ENCODE data around the gene TICRR. TPM values are rescaled to one million over a fixed set of nuclear protein-coding genes. Genes with fewer than 3 reads are reported as not detected.

TICRR gene
- polyA plus RNA-seq, 4 donors: 7.2 to 12.8 (median 9.5) TPM

DNA sequence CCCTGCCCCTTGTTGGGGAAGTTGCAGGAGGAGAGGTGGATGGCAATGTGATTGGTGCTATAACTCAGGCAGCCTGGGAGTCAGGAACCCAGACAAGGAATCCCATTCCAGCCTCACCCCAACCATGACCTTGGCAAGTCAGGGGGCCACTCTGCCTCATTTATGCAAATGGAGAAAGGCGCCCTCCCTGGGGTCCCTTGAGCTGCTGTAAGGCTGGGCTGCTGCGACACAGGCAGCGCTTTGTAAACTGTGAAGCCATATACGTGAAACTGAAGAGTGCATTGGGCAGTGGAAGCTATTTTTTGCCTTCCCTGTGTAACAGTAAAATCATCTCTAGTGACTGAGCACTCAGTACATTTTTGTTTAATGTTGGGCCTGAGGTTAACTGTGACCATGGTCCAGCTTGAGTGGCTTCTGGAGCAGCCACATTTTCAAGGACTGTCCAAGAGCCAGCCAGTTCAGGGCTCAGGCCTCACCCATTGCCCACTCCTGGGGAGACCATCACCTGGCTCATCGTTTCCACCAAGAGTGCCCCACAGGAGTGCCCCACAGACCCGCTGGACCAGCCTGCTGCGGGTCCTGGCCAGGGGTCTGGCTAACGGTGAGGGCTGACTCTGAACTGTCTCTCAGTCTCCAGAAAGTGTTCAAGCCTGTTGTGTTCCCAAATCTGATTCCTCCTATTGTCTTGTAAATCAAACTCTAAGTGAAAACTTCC lies 52.1 kb downstream of the TICRR start:
- no peak for DNase-seq (ENCODE audit: low read depth in 4 of 4, low spot score in 3 of 4)

- no peak for DNase-seq (ENCODE audit: low read depth in 4 of 4, low spot score in 3 of 4)
These were observed 53.0 kb downstream of the TICRR start for GRCh38 chr15:89628301-89628700.

DNA sequence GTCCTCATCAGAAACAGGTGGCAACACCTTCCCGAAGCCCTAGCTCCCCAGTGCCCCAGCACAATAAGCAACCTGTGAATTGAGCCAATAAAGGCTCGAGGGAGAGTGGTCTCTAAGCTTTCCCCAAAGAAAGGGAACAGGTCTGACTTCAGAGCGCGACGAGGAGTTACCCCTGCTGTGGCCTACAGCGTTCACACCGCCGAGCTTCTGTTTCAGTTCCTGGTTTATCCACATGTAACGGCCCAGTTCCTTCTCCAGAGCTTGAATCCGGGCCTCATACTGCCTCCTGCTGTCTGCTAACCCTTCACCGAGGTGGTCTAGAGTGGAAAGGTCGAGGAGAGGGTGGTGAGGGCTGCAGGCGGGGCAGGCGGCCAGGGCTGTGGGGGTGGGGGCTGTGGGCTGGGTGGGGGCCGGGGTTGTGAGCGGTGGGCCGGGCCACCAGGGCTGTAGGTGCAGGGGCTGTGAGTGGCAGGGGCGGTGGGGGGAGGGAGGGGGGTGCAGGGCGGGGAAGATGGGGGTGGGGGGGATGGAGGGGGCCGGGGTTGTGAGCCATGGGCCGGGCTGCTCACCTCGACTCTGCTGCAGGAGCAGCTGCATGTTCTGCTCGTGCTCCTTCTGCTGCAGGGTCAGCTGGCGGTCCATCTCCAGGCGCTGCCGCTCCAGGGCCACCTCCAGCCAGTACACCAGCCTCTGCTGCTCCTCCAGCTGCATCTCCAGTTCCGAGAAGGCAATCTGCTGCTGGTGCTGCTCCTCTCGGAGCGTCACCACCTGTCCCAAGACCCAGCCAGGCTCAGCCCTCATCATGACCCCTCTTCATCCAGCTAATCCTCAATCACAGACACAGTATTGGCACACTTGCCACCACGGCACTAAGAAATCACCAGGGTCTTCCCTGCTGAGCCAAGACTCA lies 53.8 kb downstream of the TICRR start:
- DNase-seq (ENCODE audit: low read depth in 4 of 4, low spot score in 3 of 4): no peak

DNA sequence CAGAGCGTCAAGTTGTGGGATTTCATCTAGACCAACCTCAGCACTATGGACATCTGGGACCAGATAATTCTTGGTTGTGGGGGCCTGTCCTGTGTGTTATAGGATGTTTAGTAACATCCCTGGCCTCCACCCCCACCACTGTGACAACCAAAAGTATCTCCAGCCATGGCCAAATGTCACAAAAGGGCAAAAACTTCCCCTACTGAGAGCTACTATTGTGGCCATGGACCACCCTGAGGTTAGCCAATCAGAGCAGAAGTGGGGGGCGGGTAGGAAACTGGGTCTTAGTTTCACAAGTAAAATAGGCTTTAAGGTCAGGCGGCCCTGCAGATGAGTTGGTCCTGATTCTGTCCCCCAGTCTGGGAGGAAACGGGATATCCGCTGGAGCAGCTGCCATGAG lies 54.6 kb downstream of the TICRR start:
- no peak for DNase-seq (ENCODE audit: low read depth in 4 of 4, low spot score in 3 of 4)

- DNase-seq (ENCODE audit: low read depth in 4 of 4, low spot score in 3 of 4): no peak
These were observed 55.0 kb downstream of the TICRR start for GRCh38 chr15:89630260-89630659.

GRCh38 chr15:89630974-89631901 lies 56.0 kb downstream of the TICRR start:
- DNase-seq (ENCODE audit: low read depth in 4 of 4, low spot score in 3 of 4): no peak

DNA sequence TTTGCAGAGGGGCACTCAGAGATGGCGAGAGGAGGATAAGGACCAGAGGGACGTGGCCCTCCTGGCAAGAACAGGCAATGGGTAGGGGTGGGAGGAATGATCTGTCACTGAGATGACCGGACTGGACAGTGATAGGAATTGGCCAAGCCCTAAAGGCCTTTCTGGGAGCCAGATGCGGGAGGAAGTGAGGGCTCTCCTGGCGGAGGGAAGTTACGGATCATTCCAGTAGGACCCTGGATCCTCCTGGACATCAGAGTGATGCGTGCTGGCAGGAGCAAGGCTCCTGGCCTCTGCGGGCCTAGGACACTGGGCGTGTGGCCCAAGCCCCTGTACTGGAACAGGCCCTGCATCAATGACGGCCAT lies 56.6 kb downstream of the TICRR start:
- DNase-seq (ENCODE audit: low read depth in 4 of 4, low spot score in 3 of 4): no peak

DNA sequence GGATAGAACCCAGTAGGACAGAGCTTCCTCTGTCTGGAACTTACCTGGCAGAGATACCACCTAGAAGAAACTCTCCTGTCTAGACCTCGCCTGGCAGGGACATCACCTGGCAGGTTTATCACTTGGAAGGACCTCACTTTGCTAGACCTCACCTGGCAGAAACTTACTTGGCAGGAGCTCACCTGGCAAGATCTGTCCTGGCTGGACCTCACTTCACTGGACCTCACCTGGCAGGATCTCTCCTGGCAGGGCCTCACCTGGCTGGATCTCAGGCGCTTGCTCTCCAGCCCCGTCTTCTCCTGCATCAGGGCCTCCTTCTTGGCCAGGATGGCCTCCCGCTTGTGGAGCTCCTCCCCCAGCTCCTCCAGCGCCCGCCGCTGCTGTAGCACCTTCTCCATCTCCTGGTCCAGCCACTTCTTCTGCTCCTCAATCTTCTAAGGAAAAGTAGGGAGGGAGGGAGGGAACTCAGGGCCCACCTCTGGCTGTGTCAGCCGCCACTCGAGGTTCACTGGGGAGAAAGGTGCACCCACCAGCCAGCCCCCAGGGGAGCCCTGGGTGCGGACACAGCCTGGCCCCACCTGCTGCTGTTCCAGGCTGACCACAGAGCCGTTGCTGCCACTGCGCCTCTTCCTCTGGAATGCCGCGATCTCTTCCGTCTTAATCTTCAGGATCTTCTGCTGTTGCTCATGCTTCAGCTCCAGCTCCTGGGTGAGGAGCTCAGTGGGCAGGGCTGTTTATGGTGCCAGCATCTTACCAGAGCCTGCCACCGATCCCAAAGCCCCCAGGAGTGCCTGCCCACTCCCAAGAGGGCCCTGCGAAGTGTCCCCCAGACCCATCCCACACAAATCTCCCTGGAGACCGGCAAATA lies 57.5 kb downstream of the TICRR start:
- no peak for DNase-seq (ENCODE audit: low read depth in 4 of 4, low spot score in 3 of 4)

DNA sequence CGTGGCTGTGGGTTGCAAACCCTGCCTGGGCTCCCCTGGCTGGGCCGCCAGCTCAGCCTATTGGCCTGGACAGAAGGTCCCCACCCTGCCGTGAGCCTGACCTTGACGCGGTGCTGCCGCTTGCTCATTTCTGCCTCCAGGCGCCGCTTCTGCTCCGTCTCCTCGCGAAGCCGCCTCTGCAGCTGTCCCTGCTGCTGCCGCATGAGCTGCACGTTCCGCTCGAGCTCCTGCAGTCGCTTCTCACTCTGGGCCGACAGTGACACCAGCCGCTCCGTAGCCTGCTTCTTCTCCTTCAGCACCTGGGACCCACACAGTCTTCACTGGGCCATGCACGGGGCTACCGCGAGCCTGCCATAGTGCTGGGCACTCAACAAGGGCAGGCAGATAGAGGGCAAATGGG lies 58.3 kb downstream of the TICRR start:
- DNase-seq (ENCODE audit: low read depth in 4 of 4, low spot score in 3 of 4): no peak

- DNase-seq (ENCODE audit: low read depth in 4 of 4, low spot score in 3 of 4): no peak
These were observed 65.0 kb downstream of the TICRR start for GRCh38 chr15:89640245-89640644.

DNA sequence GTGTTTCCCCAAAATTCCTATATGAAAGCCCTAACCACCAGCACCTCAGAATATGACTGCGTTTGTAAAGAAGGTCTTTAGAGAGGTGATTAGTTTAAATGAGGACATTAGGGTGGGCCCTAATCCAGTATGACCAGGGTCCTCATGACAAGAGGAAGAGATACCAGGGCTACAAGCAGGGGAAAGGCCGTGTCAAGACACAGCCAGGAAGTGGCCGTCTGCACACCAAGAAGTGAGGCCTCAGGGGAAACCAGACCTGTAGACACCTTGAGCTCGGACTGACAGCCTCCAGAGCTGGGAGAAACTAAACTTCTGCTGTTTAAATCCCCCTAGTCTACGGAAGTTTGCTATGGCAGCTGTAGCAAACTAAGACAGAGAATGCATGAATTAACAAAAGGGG lies 65.8 kb downstream of the TICRR start:
- DNase-seq (ENCODE audit: low read depth in 4 of 4, low spot score in 3 of 4): no peak

DNA sequence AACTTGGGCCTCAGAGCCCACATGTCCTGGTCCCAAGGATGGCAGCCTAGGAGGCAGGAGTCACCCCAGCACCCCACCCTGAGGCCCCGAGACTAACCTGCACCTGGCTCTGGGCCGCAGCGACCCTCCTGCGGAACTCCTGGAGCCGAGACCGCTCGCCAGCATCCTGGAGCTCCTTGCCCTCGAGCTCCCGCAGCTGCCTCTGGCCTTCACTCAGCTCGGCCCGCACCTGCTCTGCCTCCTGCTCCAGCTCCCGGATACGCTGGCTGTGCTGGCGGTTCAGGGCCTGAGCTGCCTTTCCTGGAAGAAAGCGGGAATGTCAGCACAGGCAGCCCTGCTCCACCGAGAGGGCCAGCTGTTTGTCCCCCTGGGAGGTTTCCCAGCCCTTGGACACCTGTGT lies 66.8 kb downstream of the TICRR start:
- no peak for DNase-seq (ENCODE audit: low read depth in 4 of 4, low spot score in 3 of 4)

DNA sequence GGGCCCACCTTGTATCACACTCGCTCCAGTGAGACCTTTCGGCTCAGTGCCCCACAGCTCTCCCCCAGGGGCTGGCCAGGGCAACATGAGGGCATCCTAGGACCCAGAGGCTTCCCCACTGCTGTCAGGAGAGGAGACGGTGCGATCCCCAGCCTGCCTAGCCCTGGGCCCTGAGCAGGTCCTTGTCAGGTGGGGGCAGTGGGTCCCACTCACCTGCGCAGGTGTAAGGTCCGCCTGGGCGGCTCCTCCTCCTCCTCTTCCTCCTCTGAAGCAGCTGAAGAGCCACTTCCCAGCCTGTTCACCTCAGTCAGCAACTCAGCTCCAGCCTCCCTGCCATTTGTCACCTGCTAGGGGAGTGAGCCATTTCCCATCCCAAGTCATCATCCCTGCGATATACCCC lies 70.4 kb downstream of the TICRR start:
- no peak for DNase-seq (ENCODE audit: low read depth in 4 of 4, low spot score in 3 of 4)

GRCh38 chr15:89646416-89647141 lies 71.3 kb downstream of the TICRR start:
- no peak for DNase-seq (ENCODE audit: low read depth in 4 of 4, low spot score in 3 of 4)

DNA sequence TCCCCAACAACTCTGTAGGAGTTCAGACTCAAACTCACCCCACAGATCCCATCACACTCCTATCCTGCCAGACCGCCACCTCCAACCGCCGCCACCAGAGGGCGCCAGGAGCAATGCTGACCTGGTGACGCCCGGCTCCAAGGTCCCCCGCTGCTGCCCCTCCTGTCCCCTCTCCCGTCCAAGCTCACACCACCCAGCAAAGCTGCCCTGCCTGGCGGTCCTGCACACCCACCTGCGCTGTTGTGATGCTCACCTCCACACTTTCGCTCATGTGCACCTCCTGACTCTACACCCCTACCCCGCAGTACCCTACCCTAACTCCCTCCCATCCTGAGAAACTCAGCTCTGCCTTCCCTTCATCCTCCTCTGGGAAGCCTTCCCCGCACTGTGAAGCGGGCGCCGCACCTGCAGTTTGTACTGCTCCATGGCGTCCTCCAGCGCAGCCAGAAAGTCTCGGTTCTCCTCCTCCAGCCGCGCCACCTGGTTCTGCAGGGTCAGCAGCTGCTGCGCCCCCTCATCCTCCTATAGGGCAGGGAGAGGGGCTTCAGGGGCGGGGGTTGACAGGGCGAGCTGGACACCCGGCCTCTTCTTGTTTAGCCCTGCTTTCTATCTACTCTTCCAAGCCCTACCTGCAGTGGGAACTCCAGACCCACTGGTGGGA lies 72.1 kb downstream of the TICRR start:
- DNase-seq (ENCODE audit: low read depth in 4 of 4, low spot score in 3 of 4): no peak

DNA sequence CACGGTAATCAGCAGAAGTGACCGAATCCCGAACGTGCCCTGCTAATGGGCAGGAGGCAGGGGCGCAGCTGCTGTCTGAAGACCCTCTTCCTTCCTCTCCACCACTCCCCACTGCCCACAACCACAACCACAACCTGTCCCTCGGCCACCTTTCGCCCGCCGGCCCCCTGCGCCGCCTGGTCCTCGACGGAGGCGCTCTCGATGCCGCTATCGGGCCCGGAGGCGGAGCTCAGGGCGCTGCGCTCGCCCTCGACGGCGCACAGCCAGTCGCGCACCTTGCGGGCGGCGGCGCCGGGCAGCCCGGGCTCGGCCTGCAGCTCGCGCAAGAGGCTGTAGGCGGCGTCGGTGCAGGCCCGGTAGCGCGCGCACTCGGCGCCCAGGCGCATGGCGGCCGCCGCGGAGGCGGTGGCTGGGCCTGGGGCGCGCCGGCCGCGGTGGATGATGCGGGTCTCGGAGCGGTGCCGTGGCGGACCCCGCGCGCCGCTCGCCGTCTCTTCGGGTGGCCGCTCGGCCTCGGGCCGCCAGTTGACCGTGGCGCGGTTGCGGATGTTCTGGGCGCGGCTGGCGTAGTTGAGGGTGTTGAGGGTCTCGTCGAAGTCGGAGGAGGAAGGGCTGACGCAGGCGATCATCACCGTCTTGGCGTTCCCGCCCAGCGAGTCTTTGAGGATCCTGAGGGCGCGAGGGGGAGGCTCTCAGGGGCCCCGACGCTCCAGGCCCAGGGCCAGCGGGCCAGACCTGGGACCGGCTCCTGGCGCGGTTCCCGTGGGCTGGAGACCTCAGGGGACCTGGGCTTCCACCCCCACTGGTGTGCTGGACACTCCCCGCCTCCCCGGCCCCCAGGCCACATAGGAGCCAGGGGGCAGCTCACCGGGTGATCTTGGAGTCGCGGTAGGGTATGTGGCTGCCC lies 73.1 kb downstream of the TICRR start:
- DNase-seq (ENCODE audit: low read depth in 4 of 4, low spot score in 3 of 4): no peak

DNA sequence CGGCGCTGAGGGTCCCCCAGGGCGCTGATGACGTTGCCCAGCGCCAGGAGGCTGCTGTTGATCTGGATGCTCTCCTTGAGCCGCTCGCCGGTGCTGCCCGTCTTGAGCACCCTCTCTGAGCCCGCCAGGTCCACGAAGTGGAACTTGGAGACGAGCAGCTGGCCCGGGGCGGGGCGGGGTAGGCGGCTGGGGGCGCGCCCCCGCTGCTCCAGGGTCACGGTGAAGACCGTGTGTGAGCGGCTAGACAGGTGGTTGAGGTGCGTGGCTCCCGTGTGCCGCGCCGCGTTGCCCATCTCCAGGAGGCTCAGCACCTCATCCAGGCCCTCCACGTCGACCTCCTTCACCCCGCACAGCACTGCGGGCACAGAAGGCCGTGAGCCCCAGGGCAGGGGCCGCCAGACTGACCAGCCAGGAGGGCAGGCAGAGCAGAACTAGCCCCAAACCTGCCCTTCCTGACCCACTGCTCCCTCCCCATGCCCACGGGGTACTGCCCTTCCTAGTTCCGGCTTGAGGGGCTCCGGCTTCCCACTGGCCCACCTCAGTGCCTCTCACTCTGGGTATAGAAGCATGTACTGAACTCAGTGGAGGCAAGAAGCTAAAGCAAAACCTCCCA lies 73.8 kb downstream of the TICRR start:
- DNase-seq (ENCODE audit: low read depth in 4 of 4, low spot score in 3 of 4): no peak
